Activated CD4-positive, CD25-positive, alpha-beta regulatory T cell (primary cell): ENCODE data around the gene GOPC.

Experiments used
- DNase-seq, 4 experiments: peaks; one replicate each; lab custom pipeline; 2025; lab: John Stamatoyannopoulos, UW

Gene GOPC

GRCh38 chr6:117595099-117595923 is 7.0 kb downstream of the GOPC start:
- no peak for DNase-seq

- no peak for DNase-seq
These were observed 9.1 kb downstream of the GOPC start for GRCh38 chr6:117592983-117593759.

DNA sequence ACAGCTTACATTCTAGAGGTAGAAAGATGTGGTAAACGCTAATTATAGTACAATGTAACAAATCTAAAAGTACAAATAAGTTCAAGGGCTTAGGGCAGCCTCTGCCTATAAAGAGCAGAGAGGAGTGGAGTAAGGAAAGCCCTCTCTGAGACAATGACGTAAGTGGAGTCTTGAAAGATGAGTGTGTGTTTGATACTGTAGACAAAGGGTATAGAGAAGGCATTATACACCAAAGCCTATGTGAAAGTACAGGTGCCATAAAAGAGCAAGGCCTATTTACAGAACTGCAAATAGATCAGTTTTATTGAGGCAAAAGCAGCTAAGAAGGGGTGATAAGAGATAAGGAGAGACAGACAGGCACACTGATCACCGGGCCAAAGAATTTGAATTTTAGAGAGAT is 10.9 kb downstream of the GOPC start:
- no peak for DNase-seq

DNA sequence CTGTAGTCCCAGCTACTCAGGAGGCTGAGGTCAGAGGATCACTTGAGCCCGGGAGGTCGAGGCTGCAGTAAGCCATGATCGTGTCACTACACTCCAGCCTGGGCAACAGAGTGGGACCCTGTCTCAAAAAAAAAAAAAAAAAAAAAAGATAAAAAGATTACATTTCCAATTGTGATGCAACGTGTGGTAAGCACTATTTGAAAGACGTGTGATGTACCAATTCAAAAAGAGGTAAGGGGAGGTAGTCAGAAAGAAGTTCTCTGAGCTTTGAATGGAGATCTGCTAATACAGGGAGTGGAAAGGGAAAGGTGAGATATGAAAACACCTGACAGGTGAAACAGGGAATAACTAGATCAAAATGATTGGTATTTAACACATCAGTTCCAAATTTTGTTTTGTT is 11.9 kb downstream of the GOPC start:
- DNase-seq, result no peak

GRCh38 chr6:117585647-117586046 is 16.7 kb downstream of the GOPC start:
- DNase-seq, result no peak

DNA sequence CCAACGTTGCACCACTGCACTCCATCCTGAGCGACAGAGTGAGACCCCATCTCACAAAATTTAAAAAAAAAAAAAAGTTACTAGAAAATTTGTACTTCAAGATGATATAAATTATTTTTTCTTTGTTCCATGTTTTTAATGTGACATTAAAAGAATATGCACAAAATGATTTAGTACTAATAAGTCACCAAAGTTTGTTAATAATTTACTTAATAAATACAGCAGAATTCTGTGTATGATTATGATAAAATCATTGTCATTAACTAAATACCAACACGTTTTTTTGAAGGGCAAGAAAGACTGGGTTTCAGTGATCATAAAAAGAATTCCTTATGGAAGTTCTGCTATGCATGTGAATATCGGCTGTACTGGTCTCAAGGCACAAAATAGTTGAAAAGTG is 28.1 kb downstream of the GOPC start:
- no peak for DNase-seq

- DNase-seq, result no peak
These were observed 29.2 kb downstream of the GOPC start for GRCh38 chr6:117573006-117573680.

- DNase-seq, result no peak
These were observed 33.4 kb downstream of the GOPC start for GRCh38 chr6:117568831-117569410.

DNA sequence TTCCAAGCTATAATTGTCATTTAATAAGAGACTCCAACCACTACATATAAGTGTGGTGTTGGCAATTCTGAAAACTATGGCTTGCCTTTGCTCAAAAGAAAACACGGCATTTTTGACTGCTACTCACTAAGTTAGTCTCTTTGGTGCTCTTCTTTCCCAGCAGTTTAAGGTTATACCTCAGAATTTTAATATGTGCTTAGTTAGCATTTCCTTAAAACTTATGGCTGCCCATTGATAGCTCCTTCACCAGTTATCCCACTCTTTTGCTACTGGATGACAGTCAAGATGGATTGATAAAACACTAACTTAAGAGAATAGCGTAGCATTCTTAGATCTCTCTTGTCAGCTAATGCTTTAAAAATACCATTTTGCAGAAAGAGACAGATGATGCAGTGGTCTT is 34.1 kb downstream of the GOPC start:
- DNase-seq, result no peak

- DNase-seq, result no peak
These were observed 37.6 kb downstream of the GOPC start for GRCh38 chr6:117564681-117565080.

DNA sequence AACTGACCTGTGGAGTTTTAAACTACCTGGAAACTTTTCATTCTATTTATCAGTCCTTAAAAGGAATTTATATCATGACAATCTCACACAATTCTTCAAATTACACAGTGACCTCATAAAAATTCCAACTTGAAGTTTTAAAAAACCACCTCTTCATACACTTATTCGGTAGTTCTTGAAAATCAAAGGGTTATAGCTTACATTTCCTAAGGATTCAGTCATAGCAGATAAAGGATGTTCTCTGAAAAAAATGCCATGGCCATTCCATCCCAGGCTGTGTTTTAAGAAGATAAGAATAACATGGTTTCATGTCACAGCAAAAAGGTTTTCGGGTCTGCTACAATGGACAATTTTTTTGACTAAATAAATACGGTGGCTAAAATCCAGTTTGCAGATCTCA is 41.2 kb downstream of the GOPC start:
- DNase-seq, result no peak

GRCh38 chr6:117559299-117559698 is 43.0 kb downstream of the GOPC start:
- DNase-seq, result no peak

GRCh38 chr6:117558818-117559217 is 43.5 kb downstream of the GOPC start:
- DNase-seq, result no peak

DNA sequence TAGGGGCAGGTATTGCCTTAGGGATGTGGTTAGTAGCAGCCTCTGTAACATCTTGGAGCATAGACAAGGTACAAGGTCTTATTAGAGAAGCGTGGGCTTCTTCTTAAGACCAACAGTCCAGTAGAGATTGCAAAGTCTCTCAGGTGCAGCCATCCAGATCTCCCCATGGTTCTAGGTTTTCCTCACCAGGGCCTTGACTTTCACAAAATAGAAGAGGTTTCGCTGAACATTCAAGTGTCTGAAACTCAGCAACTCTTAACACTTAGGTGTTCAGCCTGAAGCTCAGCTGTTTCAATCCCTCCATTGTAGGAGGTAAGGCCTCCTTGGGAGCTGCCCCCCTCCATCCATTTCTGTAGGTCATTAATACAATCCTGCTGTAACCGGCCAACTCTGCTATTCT is 44.4 kb downstream of the GOPC start:
- DNase-seq, result no peak

DNA sequence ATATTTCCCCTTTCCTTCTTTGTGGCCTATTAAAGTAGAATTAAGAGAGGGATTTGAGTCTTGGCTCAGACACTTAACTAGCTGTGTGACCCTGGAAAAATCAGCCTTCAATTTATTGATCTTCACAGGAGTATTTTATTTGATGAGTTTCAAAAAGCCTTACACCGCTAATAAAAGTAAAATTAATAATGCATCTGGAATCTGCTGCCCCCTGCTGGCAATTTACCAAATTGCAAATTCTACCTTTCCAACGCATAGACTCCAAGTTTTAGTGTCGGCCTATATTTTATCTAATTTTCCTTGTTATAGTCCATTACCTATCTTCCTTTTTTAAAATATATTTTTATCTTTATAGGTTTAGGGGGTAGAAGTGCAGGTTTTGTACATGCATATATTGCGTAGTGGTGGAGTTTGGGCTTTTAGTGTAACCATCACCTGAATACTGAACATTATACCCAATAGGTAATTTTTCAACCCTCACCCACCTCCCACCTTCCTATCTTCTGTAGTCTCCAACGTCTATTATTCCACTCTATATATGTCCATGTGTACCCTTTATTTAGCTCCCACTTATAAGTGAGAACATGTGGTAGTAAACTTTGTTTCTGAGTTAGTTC is 46.3 kb downstream of the GOPC start:
- DNase-seq, result peak; percentile 22 to 49 (median 32)

- DNase-seq, result no peak
These were observed 47.0 kb downstream of the GOPC start for GRCh38 chr6:117555262-117555849.

- DNase-seq, result no peak
These were observed 49.2 kb downstream of the GOPC start for GRCh38 chr6:117553142-117553541.

- DNase-seq, result no peak
These were observed 49.7 kb downstream of the GOPC start for GRCh38 chr6:117552618-117553017.

DNA sequence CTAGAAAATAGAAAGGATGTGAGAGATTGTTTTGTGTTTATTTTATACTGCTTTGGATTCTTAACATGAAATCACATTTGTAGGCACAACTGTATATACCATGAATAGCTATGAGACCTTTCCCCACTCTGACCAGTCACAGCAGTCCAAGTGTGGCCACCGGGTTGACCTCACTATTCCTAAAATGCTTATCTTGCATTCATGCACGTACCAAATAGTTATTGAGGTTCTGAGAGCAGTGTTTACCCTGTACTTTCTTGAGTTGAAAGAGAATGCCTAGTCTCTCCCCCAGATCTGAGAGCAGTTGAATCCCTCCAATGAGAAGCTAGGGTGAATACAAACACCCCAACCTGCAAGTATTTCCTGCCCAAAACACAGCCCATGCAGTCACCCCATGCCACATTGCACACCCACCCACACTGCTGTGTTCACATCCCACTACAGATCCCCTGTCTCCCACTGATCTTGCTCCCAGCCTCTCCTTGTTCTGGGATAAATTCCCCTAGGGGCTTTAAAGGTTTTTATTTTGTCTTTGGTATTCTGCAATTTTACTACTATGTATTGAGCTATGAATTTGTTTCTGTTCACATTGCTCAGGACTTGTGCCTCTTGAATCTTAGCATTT is 51.6 kb downstream of the GOPC start:
- DNase-seq, result no peak

- no peak for DNase-seq
These were observed 52.2 kb downstream of the GOPC start for GRCh38 chr6:117550078-117550600.

GRCh38 chr6:117549611-117550010 is 52.7 kb downstream of the GOPC start:
- DNase-seq, result no peak
